Effector memory CD8-positive, alpha-beta T cell (primary cell): Measurements from ENCODE around the gene TTLL6.

ENCODE experiments used
- ATAC-seq: fragments of 150-1000 bp; cut with Tn5 transposase; replicated peaks from 2 replicates; pipeline ENCODE4 v1.10.0; 2021; ENCODE audit warnings: mild to moderate bottlenecking, moderate library complexity
- DNase-seq, 3 experiments: peaks; one replicate each; pipeline ENCODE4 v3.0.0; 2021
- H3K27ac Mint-ChIP-seq, 2 donors: one replicate each; pipeline ENCODE4 v1.8.0; 2022; ENCODE audit warnings: mild to moderate bottlenecking in 2 of 2, mixed read lengths in 2 of 2, moderate library complexity in 2 of 2
- H3K27me3 Mint-ChIP-seq, 2 donors: one replicate each; pipeline ENCODE4 v1.8.0; 2022; ENCODE audit warnings: mixed read lengths in 2 of 2
- H3K36me3 Mint-ChIP-seq: one replicate; pipeline ENCODE4 v1.8.0; 2022; ENCODE audit warnings: mild to moderate bottlenecking, moderate library complexity, mixed read lengths; ENCODE audit not compliant: insufficient read depth
- H3K4me1 Mint-ChIP-seq, 2 donors: one replicate each; pipeline ENCODE4 v1.8.0; 2022; ENCODE audit warnings: low read depth in 2 of 2, mixed read lengths in 2 of 2
- H3K4me3 Mint-ChIP-seq, 2 donors: one replicate each; pipeline ENCODE4 v1.8.0; 2022; ENCODE audit warnings: mild to moderate bottlenecking in 2 of 2, mixed read lengths in 2 of 2, moderate library complexity in 2 of 2
- H3K9me3 Mint-ChIP-seq, 2 donors: one replicate each; pipeline ENCODE4 v1.8.0; 2022; ENCODE audit warnings: mixed read lengths in 2 of 2

The TTLL6 gene

DNA sequence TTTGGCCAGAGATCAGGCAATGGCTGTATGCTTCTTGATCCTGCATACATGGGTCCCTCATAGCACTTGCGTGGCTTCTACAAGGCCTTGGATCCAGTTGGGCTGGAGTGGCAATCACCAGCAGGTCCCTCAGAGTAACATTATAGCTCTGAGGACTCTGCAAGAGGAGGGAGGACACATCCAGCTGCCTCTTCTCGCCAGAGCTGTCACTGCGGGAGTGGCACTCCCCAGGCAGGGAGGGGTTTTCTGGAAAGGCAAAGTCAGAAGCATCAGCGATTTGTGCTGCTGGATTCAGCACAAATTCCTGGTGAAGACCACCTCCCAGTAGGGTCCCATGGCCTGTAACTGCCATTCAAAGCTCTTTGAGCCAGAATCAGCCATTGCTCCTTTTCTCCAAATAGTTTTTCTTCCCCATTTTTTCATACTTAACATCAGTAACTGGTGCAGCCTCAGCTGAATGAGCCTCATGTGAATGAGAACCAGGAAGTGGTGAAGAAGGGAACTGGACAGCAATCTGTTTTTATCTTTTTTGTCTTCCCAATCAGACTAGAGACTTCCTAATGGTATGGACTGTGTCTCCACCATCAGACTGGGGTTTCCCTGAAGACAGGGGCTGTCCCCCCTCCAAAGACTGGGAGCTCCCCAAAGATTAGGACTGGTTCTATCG, 47.9 kb downstream of the TTLL6 start:
- H3K27me3 Mint-ChIP-seq = peaks cover 41 to 80% of the 10 kb centered on the region in 2 donors
- ATAC-seq = no peak
- H3K36me3 Mint-ChIP-seq = no peaks in the 10 kb centered on the region
- no peak overlapping the region for H3K4me3 Mint-ChIP-seq
- H3K27ac Mint-ChIP-seq = no peak overlapping the region
- no peaks in the 10 kb centered on the region for H3K9me3 Mint-ChIP-seq
- DNase-seq = no peak
- no peaks in the 10 kb centered on the region for H3K4me1 Mint-ChIP-seq

- Mint-ChIP-seq H3K27ac (no peak overlapping the region), H3K9me3 (no peaks in the 10 kb centered on the region), H3K27me3 (peaks cover 59 to 81% of the 10 kb centered on the region in 2 donors), H3K36me3 (no peaks in the 10 kb centered on the region), H3K4me3 (no peak overlapping the region), H3K4me1 (no peaks in the 10 kb centered on the region)
- DNase-seq (no peak), ATAC-seq (no peak)
These were observed 49.7 kb downstream of the TTLL6 start for GRCh38 chr17:48767263-48767774.

- Mint-ChIP-seq H3K4me1 (no peaks in the 10 kb centered on the region), H3K36me3 (peaks cover 2% of the 10 kb centered on the region), H3K27ac (no peak overlapping the region), H3K9me3 (no peaks in the 10 kb centered on the region), H3K4me3 (no peak overlapping the region), H3K27me3 (peaks cover 70 to 92% of the 10 kb centered on the region in 2 donors)
- no peak for ATAC-seq
- DNase-seq = no peak
These were observed 55.9 kb downstream of the TTLL6 start for GRCh38 chr17:48761114-48761513.

DNA sequence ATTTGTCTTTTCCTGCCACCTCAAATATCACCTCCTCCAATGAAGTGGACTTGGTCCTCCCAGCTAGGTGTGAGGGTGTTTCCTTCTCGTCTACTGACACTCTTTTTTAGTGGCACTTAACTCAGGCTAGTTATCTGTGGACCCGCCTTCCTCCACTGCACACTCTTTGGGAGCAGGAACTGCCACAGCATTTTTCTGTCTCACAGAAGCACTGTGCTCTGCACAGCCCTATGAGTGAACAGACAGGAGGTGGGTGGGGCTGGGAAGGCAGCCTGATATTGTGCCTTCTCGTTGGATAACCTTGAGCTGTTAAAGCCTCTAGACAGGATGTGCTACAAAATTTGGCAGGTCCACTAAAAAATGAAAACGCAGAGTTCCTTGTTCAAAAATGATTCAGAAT, 56.6 kb downstream of the TTLL6 start:
- Mint-ChIP-seq H3K27me3 (peaks cover 77 to 92% of the 10 kb centered on the region in 2 donors), H3K4me1 (no peaks in the 10 kb centered on the region), H3K36me3 (peaks cover 2% of the 10 kb centered on the region), H3K4me3 (no peak overlapping the region), H3K27ac (no peak overlapping the region), H3K9me3 (no peaks in the 10 kb centered on the region)
- DNase-seq (no peak), ATAC-seq (no peak)

- DNase-seq (no peak), ATAC-seq (no peak)
- H3K27ac Mint-ChIP-seq = no peak overlapping the region
- peaks cover 3 to 4% of the 10 kb centered on the region in 2 donors for H3K4me1 Mint-ChIP-seq
- H3K9me3 Mint-ChIP-seq = no peaks in the 10 kb centered on the region
- H3K4me3 Mint-ChIP-seq = no peak overlapping the region
- peaks cover 2% of the 10 kb centered on the region for H3K36me3 Mint-ChIP-seq
- peaks cover 80 to 96% of the 10 kb centered on the region in 2 donors for H3K27me3 Mint-ChIP-seq
These were observed 57.7 kb downstream of the TTLL6 start for GRCh38 chr17:48759288-48759687.

- H3K36me3 Mint-ChIP-seq = peaks cover 4% of the 10 kb centered on the region
- peaks cover 11 to 14% of the 10 kb centered on the region in 2 donors for H3K4me1 Mint-ChIP-seq
- H3K27ac Mint-ChIP-seq = no peak overlapping the region
- DNase-seq (no peak), ATAC-seq (no peak)
- H3K9me3 Mint-ChIP-seq = no peaks in the 10 kb centered on the region
- no peak overlapping the region for H3K4me3 Mint-ChIP-seq
- peaks cover 80 to 96% of the 10 kb centered on the region in 2 donors for H3K27me3 Mint-ChIP-seq
These were observed 59.5 kb downstream of the TTLL6 start for GRCh38 chr17:48757524-48757961.

- Mint-ChIP-seq H3K9me3 (no peaks in the 10 kb centered on the region), H3K27me3 (peaks cover 80 to 96% of the 10 kb centered on the region in 2 donors), H3K4me3 (no peak overlapping the region), H3K36me3 (peaks cover 8% of the 10 kb centered on the region), H3K4me1 (peaks cover 14 to 16% of the 10 kb centered on the region in 2 donors), H3K27ac (no peak overlapping the region)
- no peak for ATAC-seq
- DNase-seq = no peak
These were observed 60.2 kb downstream of the TTLL6 start for GRCh38 chr17:48756830-48757251.

DNA sequence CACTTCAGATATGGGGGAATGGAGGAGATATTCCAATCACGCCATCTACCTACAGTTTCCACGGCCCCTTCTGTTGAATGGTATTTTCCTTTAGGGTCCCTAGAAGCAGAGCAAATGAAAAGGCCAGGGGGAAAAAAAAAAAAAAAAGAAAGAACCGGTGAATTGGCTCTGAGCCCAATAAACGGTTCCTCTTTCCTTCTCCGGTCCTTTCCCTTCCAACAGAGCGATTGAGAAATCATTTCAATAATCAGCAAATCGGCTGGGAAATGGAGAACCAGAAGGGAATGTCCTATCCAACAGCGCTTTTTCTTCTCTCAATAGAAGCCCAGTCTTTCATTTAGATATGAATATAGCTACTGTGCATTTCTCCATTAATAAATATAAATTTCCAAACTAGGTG, 61.7 kb downstream of the TTLL6 start:
- no peak overlapping the region for H3K27ac Mint-ChIP-seq
- peaks cover 78 to 98% of the 10 kb centered on the region in 2 donors for H3K27me3 Mint-ChIP-seq
- H3K36me3 Mint-ChIP-seq = peaks cover 8% of the 10 kb centered on the region
- DNase-seq = no peak
- peaks cover 14 to 16% of the 10 kb centered on the region in 2 donors for H3K4me1 Mint-ChIP-seq
- no peak for ATAC-seq
- H3K4me3 Mint-ChIP-seq = no peak overlapping the region
- H3K9me3 Mint-ChIP-seq = no peaks in the 10 kb centered on the region

DNA sequence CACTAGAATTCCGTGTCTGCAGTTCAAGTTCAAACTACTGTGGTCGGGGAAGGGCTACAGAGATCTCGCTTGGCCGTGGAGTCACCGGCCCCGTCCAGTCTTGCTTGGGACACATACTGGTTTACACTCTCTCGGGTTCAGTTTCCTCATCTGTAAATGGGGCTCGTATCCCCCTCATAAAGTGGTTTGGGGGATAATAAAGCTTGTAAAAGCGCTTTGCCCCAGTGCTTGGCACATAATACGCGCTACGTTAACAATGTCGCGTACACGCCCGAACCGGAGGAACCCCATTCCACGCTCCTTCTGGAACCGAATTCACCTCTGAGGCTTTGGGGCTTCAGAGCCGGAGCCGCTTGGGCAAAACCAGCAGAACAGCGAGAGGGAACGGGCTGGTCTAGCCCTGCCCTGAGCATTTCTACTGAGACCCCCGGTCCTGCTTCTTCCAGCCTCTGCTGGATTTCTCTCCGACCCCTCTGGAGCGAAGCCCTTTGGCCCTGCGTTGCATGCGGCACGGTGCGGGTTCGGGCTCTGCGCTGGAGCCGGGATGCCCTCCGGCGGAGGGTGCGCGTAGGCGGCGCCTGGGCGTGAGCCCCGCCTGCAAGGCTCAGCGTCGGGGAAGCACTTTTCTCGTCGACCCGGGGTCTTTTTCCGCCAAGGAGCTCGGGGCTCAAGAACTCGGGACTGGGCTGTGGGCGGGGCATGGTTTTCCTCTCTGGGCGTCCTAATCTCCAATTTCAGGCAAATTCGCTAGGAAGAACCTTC, 62.3 kb downstream of the TTLL6 start:
- no peak overlapping the region for H3K27ac Mint-ChIP-seq
- DNase-seq = no peak

GRCh38 chr17:48753794-48754499, 63.1 kb downstream of the TTLL6 start:
- no peak for ATAC-seq
- Mint-ChIP-seq H3K4me3 (no peak overlapping the region), H3K4me1 (peaks cover 18 to 20% of the 10 kb centered on the region in 2 donors)

More for the DNA sequence above, 62.3 kb downstream of the TTLL6 start:
- Mint-ChIP-seq H3K9me3 (no peaks in the 10 kb centered on the region), H3K27me3 (peaks cover 71 to 98% of the 10 kb centered on the region in 2 donors), H3K4me1 (peaks cover 14 to 16% of the 10 kb centered on the region in 2 donors), H3K36me3 (peaks cover 8% of the 10 kb centered on the region), H3K4me3 (peak overlapping the region in 1 of 2 donors; percentile 32)
- no peak for ATAC-seq

GRCh38 chr17:48752399-48753288, 64.4 kb downstream of the TTLL6 start:
- no peaks in the 10 kb centered on the region for H3K9me3 Mint-ChIP-seq
- peaks cover 18 to 20% of the 10 kb centered on the region in 2 donors for H3K4me1 Mint-ChIP-seq
- H3K36me3 Mint-ChIP-seq = peaks cover 21% of the 10 kb centered on the region
- no peak overlapping the region for H3K27ac Mint-ChIP-seq
- ATAC-seq = no peak
- no peak overlapping the region for H3K4me3 Mint-ChIP-seq
- DNase-seq = no peak
- peaks cover 69 to 95% of the 10 kb centered on the region in 2 donors for H3K27me3 Mint-ChIP-seq

More at GRCh38 chr17:48753794-48754499, 63.1 kb downstream of the TTLL6 start:
- H3K27me3 Mint-ChIP-seq = peaks cover 71 to 98% of the 10 kb centered on the region in 2 donors
- peaks cover 14% of the 10 kb centered on the region for H3K36me3 Mint-ChIP-seq
- no peaks in the 10 kb centered on the region for H3K9me3 Mint-ChIP-seq
- no peak overlapping the region for H3K27ac Mint-ChIP-seq
- DNase-seq = no peak

DNA sequence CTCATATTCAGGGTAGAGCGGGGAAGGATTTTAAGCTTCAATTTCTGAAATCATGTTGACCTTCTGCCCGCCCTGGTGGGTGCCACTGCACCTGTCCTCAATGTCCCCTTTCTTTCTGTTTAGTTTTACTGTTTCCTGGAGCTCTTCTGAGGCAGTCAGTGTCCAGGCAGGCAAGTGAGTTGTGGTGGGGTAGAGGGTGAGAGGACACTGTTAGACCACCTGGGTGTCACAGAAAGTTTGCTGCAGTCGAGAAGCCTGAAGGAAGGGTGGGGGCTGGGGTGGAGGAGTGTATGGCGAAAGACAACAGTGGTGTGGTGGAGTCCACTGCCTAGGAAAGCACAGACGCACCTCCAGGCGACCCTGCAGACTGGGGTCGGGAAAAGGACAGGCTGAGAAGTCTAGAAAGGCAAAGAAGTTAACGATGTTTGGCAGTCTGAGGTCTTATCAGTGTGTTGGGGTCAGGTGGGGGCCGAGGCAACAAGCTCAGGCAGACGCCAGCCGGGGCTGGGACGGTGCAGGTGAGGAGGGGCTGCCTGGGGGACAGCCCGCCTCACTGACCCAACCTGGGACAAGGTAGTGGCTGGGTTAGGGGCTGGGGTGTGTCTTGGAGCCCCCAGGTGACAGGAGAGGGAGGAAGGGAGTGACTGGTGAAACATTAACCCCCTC, 65.2 kb downstream of the TTLL6 start:
- Mint-ChIP-seq H3K4me1 (peaks cover 21 to 22% of the 10 kb centered on the region in 2 donors), H3K27me3 (peaks cover 70 to 95% of the 10 kb centered on the region in 2 donors), H3K36me3 (peaks cover 23% of the 10 kb centered on the region), H3K9me3 (no peaks in the 10 kb centered on the region), H3K4me3 (no peak overlapping the region), H3K27ac (no peak overlapping the region)
- no peak for ATAC-seq
- DNase-seq = no peak
